Fibroblast of villous mesenchyme (primary cell): Measurements from ENCODE around the gene PMVK. TPM values are rescaled to one million over a fixed set of nuclear protein-coding genes. Genes with fewer than 3 reads are reported as not detected.
A peak's percentile ranks its signal among the peaks of the same experiment; 100 is the strongest.
"Not testable (repeated sequence)": the region's sequence is repeated elsewhere in the genome, so short reads cannot be mapped to it uniquely, and the experiment has no call there.

Experiments used
- DNase-seq: peaks from one replicate; pipeline ENCODE4 v3.0.0-alpha.2; 2010; ENCODE audit warnings: low read depth
- H3K4me3 ChIP-seq: 2 replicates; pipeline ENCODE4 v1.5.1; 2011; ENCODE audit warnings: low read depth, mild to moderate bottlenecking, low read length
- total RNA-seq: library from RNA; depleted of rRNA; stranded (reverse); fragments of >200 nt; gene quantifications from 2 replicates; pipeline ENCODE4 v1.2.3, GENCODE V29; 2012
- TF ChIP-seq, protein P1 (sequence below): IDR thresholded peaks from 2 replicates; pipeline ENCODE4 v1.5.1; 2012; ENCODE audit warnings: low read depth, mild to moderate bottlenecking, low read length; ENCODE audit not compliant: insufficient read depth

PMVK gene
- 6.4 and 8.2 TPM in 2 replicates for total RNA-seq

DNA sequence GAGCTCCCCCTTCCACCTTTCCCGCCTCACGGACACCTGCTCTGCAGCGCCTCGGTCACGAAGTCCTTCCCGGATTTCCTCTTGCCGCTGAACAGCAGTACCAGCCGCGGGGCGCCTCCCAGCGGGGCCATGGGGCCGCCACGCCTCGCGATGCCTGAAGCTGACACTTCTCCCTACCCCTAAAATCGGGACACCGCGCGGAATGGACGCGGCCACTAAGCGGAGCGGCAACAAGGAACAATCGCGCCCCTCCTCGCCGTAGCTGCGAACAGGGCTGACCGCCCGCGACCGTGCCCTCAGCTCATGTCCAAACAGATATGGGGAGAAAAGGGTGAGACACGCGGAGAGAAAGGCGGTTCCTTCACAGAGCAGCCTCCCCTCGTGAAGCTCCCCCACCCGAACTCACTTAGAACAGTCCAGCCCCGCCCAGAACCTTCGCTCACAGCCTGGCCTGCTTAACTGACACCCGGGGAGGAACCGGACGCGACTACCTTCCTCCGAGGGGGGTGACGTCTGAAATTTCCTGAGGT is at the start of gene PMVK:
PMVK (minus strand) TSS at position 165 of the 530 bp plus-strand sequence; CDS start at position 131, 34 bp downstream.
- TF ChIP-seq, protein P1, sequence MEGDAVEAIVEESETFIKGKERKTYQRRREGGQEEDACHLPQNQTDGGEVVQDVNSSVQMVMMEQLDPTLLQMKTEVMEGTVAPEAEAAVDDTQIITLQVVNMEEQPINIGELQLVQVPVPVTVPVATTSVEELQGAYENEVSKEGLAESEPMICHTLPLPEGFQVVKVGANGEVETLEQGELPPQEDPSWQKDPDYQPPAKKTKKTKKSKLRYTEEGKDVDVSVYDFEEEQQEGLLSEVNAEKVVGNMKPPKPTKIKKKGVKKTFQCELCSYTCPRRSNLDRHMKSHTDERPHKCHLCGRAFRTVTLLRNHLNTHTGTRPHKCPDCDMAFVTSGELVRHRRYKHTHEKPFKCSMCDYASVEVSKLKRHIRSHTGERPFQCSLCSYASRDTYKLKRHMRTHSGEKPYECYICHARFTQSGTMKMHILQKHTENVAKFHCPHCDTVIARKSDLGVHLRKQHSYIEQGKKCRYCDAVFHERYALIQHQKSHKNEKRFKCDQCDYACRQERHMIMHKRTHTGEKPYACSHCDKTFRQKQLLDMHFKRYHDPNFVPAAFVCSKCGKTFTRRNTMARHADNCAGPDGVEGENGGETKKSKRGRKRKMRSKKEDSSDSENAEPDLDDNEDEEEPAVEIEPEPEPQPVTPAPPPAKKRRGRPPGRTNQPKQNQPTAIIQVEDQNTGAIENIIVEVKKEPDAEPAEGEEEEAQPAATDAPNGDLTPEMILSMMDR = peak; percentile 24
- DNase-seq = peak; percentile 98
- peak within 1 kb of the TSS; percentile 83 for H3K4me3 ChIP-seq

DNA sequence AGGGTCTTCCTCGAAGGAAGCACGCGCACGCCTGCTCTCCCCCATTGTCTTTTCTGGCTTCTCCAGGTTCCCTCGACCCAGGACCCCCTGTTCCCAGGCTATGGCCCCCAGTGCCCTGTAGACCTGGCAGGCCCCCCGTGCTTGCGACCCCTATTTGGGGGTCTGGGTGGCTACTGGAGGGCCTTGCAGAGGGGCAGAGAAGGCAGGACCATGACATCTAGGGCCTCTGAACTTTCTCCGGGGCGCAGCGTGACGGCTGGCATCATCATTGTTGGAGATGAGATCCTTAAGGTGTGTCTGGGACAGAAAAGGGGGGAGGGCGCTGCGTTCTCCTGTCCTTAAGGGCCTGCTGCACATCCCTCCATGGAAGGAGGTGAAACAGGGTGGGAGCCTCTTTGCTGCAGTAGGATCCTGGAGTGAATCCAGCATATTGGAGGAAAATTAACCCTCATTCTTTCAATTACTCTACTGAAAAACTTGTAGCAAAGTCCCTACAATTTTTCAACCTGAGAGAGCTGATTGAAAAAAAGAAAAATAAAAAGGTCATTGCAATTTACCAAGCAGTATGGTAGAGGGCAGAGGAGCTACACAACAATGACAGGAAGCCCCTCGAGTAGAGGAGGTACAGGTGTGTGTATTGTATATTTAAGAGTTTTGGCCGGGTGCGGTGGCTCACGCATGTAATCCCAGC is 47.4 kb upstream of the PMVK start:
- TF ChIP-seq, protein P1 = no peak
- no peak for DNase-seq
- peak overlapping the region; percentile 63 for H3K4me3 ChIP-seq

DNA sequence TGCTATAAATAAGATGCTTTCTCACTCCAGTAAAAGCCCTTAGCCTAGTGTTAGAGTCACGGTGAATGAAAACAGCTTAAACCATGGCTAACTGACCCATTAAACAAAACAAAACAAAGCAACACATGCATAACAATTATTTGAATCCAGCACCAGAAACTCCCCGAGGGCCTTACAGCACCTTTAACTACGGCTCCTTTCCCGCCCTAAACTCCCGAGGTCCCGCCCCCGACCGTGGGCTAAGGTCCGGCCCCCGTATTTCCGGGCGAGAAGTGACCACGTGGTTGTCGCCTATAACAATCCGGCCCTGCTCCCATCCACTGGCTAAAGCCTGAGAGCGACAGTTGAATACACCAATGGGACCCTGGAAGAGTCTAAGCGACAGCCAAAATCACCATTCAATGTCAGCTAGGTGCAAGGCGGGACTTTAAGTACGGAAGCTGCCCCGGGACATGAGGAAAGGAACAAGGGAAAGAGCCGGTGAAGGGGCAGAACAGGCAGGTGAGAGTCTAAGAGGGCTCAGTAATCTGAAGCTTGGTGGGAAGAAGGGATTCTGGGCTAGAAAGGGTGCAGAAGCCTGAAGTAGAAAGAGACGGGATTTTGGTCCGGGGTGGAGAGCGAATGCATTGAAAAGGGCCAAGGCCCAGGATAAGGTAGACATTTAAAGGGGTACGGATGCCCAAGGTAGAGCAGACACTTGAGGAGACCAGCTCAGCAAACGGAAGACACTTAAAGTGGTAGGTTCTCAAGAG is 46.6 kb upstream of the PMVK start, which contains the start of gene FLAD1:
FLAD1 (plus strand) TSS at position 448 of the 752 bp plus-strand sequence. CDS start 351 bp downstream, outside the sequence.
- TF ChIP-seq, protein P1 = no peak
- peak within 1 kb of the TSS; percentile 63 for H3K4me3 ChIP-seq
- peak; percentile 100 for DNase-seq

DNA sequence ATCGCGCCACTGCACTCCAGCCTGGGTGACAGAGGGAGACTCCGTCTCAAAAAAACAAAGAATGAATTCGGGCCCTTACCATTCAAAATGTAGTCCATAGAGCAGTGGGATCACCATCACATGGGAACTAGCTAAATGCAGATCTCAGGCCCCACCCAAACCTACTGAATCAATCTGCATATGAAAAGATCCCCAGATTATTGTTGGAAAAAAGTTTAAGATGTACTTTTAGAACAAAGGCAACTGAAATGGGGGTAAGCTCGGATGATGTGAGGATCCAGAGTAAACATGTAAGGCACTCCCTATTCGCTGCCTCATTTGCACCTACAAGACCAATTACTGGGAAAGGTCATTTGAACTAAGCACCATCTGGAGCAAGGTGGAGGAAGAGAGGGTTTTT is 45.8 kb upstream of the PMVK start:
- no peak for DNase-seq
- peak overlapping the region; percentile 44 for H3K4me3 ChIP-seq
- TF ChIP-seq, protein P1 = no peak

DNA sequence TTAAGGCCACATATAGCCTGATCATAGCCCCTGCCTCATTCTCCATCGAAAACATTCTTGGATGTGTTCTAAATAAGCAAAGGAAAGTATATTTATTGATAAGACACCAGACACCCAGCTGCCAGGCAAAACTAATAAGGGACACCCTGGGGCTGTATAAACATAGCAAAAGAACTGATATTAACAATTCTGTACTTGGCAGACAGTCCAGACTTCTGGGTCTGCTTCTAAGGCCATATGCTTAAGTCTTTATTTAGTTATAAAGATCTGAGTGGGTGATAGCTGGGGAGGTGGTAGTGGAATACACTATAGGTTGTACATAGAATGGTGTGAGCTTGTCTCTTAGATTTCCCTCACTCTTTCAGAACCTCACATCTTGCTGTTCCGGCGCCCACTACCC is 41.8 kb upstream of the PMVK start:
- no peak overlapping the region for H3K4me3 ChIP-seq
- TF ChIP-seq, protein P1 = no peak
- no peak for DNase-seq

DNA sequence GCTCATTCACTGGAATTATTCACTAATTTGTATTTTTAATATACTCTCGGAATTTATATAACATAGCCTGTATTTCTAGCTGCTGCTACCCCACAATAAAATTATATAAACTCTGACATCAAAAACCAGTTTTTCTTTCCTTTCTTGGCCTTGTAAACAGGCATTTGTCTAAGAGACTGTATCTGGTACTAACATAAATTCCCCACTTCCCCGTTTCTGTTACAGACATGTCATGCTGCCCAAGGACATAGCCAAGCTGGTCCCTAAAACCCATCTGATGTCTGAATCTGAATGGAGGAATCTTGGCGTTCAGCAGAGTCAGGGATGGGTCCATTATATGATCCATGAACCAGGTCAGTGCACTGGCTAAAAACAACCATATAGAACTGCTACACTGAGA is 41.2 kb upstream of the PMVK start:
- DNase-seq, H3K4me3 ChIP-seq: not testable (repeated sequence)

DNA sequence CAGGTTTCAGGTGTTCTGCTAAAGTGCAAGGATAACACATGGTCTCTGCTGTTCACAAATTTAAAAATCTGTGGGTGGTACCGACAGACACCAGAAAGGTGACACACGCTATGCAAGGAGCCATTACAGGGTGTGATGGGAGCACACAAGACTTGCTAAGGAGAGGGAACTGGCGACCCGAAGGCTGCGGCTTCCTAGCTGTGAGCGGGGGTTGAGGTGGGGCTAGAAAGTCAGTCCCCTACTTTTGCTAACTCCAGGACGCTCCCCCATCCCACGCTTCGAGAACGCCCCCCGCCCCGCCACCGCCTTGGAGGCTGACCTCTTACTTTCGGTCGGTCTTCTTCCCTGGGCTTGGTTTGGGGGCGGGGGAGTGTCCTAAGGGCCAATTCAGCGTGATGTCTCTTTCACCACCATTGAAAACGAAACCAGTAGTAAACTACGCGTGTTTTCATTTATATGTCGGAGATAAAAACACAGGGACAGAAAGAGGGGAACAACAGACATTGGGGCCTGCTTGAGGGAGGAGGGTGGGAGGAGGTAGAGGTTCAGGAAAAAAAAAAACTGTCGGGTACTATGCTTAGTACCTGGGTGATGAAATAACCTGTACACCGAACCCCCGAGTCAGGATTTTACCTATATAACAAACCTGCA is 39.0 kb upstream of the PMVK start:
- DNase-seq = peak; percentile 87
- TF ChIP-seq, protein P1 = no peak
- H3K4me3 ChIP-seq = peak overlapping the region; percentile 76
